ENCODE data around the gene PKIG.

PKIG gene

DNA sequence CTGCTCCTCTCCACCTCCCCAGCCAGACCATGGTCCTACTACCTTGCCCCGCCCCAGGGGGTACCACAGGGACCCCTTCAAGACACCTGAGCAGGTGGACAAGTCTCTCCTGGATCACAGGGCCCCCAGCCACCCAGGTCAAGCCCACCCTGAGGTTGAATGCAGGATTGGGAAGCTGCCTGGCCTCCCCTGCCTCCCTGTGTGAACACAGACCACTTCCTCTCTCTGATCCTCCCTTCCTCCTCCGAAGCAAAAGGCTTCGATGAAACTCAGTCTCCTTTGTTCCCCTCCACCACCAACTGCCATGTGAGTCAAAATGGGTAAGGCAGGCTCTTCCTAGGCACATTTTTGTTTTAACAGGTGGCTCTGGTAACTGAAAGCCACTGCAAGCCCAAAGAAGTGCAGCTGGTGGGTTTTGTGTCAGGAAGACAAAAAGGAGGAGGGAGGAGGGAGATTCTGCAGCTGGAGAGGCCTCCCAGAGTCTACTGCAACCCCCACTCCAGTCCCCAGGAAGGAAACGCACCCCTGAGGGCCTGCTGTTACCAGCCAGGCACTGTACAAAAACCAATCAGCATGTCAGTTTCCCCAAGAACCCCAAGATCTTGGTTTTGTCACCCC, 63.8 kb downstream of the PKIG start:
- peaks cover 86% of the 10 kb centered on the region for H3K4me1 ChIP-seq (ENCODE audit: insufficient read depth, low read length, poor library complexity, severe bottlenecking)
- H3K79me2 ChIP-seq (ENCODE audit: insufficient read depth, low read length): peaks cover 83% of the 10 kb centered on the region
- H3K4me3 ChIP-seq (ENCODE audit: low read length, poor library complexity, severe bottlenecking): peak overlapping the region; percentile 68
- no peaks in the 10 kb centered on the region for H3K9me3 ChIP-seq (ENCODE audit: insufficient read depth, low read depth, low read length)
- H3K27me3 ChIP-seq (ENCODE audit: insufficient read depth, low read length, poor library complexity, severe bottlenecking): no peaks in the 10 kb centered on the region
- H3K36me3 ChIP-seq (ENCODE audit: insufficient read depth, low read length): no peaks in the 10 kb centered on the region
- TF ChIP-seq, protein P1, sequence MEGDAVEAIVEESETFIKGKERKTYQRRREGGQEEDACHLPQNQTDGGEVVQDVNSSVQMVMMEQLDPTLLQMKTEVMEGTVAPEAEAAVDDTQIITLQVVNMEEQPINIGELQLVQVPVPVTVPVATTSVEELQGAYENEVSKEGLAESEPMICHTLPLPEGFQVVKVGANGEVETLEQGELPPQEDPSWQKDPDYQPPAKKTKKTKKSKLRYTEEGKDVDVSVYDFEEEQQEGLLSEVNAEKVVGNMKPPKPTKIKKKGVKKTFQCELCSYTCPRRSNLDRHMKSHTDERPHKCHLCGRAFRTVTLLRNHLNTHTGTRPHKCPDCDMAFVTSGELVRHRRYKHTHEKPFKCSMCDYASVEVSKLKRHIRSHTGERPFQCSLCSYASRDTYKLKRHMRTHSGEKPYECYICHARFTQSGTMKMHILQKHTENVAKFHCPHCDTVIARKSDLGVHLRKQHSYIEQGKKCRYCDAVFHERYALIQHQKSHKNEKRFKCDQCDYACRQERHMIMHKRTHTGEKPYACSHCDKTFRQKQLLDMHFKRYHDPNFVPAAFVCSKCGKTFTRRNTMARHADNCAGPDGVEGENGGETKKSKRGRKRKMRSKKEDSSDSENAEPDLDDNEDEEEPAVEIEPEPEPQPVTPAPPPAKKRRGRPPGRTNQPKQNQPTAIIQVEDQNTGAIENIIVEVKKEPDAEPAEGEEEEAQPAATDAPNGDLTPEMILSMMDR (conservative IDR thresholded peaks at IDR 0.05; ENCODE audit: low read length): no peak
- TF ChIP-seq EZH2phosphoT487 (IDR thresholded peaks at IDR 0.05; ENCODE audit: borderline replicate concordance): no peak
- no peaks in the 10 kb centered on the region for H4K20me1 ChIP-seq (ENCODE audit: insufficient read depth, low read length, poor library complexity, severe bottlenecking)
- peak overlapping the region; percentile 83 for H3K4me2 ChIP-seq (ENCODE audit: low read depth, low read length, poor library complexity, severe bottlenecking)
- H2AFZ ChIP-seq (ENCODE audit: low read length): no peak overlapping the region
- H3F3A ChIP-seq (ENCODE audit: low read depth): peaks cover 17% of the 10 kb centered on the region
- no peaks in the 10 kb centered on the region for H3K9me2 ChIP-seq (replicated peaks; ENCODE audit: low read depth, low read length)
- H3K9ac ChIP-seq (ENCODE audit: low read depth, low read length, poor library complexity, severe bottlenecking): peak overlapping the region; percentile 83

DNA sequence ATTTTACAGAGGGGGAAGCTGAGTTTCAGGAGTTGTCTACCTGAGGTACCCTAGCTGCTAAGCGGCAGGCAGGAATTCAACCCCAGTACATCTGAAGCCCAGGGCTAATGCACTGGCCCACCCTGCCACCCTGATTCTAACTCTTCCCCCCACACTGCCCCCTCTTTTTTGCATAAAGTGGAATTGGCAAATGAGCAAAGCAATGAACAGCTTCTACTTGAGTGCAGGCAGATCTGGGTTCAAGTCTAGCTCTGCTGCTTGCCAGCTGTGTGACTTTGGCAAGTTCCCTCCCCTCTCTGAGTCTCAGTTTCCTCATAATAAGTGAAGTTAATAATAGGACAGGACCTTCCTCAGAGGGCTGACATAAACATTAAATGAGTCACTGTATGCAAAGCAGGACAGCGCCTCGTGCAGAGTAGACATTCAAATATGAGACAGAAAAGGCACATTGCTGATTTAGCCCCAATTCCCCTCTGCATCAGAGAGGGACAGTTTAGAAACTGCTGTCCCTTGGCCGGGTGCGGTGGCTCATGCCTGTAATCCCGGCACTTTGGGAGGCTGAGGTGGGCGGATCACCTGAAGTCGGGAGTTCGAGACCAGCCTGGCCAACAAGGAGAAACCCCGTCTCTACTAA, 64.4 kb downstream of the PKIG start:
- Histone ChIP-seq H4K20me1 (ENCODE audit: insufficient read depth, low read length, poor library complexity, severe bottlenecking) (no peaks in the 10 kb centered on the region), H2AFZ (ENCODE audit: low read length) (no peak overlapping the region), H3K9me3 (ENCODE audit: insufficient read depth, low read depth, low read length) (no peaks in the 10 kb centered on the region), H3F3A (ENCODE audit: low read depth) (peaks cover 17% of the 10 kb centered on the region), H3K27me3 (ENCODE audit: insufficient read depth, low read length, poor library complexity, severe bottlenecking) (no peaks in the 10 kb centered on the region), H3K4me2 (ENCODE audit: low read depth, low read length, poor library complexity, severe bottlenecking) (peak overlapping the region; percentile 83), H3K36me3 (ENCODE audit: insufficient read depth, low read length) (no peaks in the 10 kb centered on the region), H3K4me1 (ENCODE audit: insufficient read depth, low read length, poor library complexity, severe bottlenecking) (peaks cover 80% of the 10 kb centered on the region), H3K9ac (ENCODE audit: low read depth, low read length, poor library complexity, severe bottlenecking) (peak overlapping the region; percentile 83), H3K4me3 (ENCODE audit: low read length, poor library complexity, severe bottlenecking) (peak overlapping the region; percentile 68), H3K9me2 (replicated peaks; ENCODE audit: low read depth, low read length) (no peaks in the 10 kb centered on the region), H3K79me2 (ENCODE audit: insufficient read depth, low read length) (peaks cover 83% of the 10 kb centered on the region)
- TF ChIP-seq EZH2phosphoT487 (IDR thresholded peaks at IDR 0.05; ENCODE audit: borderline replicate concordance): no peak
- TF ChIP-seq, protein P1 (conservative IDR thresholded peaks at IDR 0.05; ENCODE audit: low read length): no peak

DNA sequence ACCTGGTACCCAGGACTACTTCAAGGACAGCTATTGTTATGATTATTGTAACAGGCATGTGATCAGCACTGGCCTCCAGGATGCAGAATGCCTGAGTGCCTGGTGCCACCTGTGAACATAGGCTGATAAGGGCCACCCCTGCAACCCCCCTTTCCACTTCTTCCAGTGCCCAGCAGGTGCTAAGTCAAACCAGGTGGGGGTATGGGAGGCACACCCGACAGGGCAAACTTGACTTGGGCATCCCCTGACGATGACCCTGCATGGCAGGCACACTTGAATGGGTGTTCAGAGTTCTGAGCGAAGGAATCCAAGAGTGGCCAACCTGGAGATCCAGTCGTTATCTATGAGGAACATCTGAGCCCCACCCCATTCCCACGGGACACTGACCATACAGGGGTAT, 65.7 kb downstream of the PKIG start:
- H2AFZ ChIP-seq (ENCODE audit: low read length): no peak overlapping the region
- peak overlapping the region; percentile 85 for H3K4me3 ChIP-seq (ENCODE audit: low read length, poor library complexity, severe bottlenecking)
- H3K4me2 ChIP-seq (ENCODE audit: low read depth, low read length, poor library complexity, severe bottlenecking): peak overlapping the region; percentile 83
- H4K20me1 ChIP-seq (ENCODE audit: insufficient read depth, low read length, poor library complexity, severe bottlenecking): no peaks in the 10 kb centered on the region
- H3K9me2 ChIP-seq (replicated peaks; ENCODE audit: low read depth, low read length): no peaks in the 10 kb centered on the region
- H3K79me2 ChIP-seq (ENCODE audit: insufficient read depth, low read length): peaks cover 80% of the 10 kb centered on the region
- H3K9ac ChIP-seq (ENCODE audit: low read depth, low read length, poor library complexity, severe bottlenecking): peak overlapping the region; percentile 83
- peaks cover 15% of the 10 kb centered on the region for H3F3A ChIP-seq (ENCODE audit: low read depth)
- TF ChIP-seq EZH2phosphoT487 (IDR thresholded peaks at IDR 0.05; ENCODE audit: borderline replicate concordance): no peak
- TF ChIP-seq, protein P1 (conservative IDR thresholded peaks at IDR 0.05; ENCODE audit: low read length): no peak
- no peaks in the 10 kb centered on the region for H3K27me3 ChIP-seq (ENCODE audit: insufficient read depth, low read length, poor library complexity, severe bottlenecking)
- no peaks in the 10 kb centered on the region for H3K9me3 ChIP-seq (ENCODE audit: insufficient read depth, low read depth, low read length)
- H3K4me1 ChIP-seq (ENCODE audit: insufficient read depth, low read length, poor library complexity, severe bottlenecking): peaks cover 70% of the 10 kb centered on the region
- H3K36me3 ChIP-seq (ENCODE audit: insufficient read depth, low read length): no peaks in the 10 kb centered on the region

Data from Loucy (cell line).